Measurements from ENCODE around the gene LRP8.

DNA sequence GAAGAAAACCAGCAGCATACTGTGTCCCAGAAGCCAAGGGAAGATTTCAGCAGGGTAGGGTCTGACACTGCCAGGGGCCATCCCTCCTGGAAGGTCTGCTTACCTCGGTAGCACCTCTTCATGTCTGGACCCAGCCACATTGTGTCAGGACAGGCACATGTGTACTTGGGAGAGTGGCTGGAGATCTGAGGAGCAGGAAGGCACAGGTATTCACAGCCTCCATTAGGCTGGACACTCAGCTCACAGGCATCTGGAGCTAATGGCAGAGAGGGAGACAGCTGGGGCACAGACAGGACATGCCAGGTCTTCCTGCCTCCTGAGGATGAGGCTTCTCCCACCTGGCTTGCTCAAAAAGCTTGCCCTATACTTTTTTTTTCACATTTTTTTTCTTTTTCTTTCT lies 69.7 kb downstream of the LRP8 start:
- TF ChIP-seq PRDM10 (CRISPR knock-in tag; IDR thresholded peaks at IDR 0.05; ENCODE audit: low read depth) (no peak), ZNF274 (CRISPR knock-in tag; IDR thresholded peaks at IDR 0.05) (no peak)
- TF ChIP-seq, protein P1, sequence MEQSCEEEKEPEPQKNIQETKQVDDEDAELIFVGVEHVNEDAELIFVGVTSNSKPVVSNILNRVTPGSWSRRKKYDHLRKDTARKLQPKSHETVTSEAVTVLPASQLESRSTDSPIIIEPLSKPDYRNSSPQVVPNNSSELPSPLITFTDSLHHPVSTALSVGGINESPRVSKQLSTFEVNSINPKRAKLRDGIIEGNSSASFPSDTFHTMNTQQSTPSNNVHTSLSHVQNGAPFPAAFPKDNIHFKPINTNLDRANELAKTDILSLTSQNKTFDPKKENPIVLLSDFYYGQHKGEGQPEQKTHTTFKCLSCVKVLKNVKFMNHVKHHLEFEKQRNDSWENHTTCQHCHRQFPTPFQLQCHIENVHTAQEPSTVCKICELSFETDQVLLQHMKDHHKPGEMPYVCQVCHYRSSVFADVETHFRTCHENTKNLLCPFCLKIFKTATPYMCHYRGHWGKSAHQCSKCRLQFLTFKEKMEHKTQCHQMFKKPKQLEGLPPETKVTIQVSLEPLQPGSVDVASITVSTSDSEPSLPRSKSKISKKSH (CRISPR knock-in tag; IDR thresholded peaks at IDR 0.05; ENCODE audit: borderline replicate concordance), result no peak
